Thyroid gland (tissue), 4 donors: ENCODE results near the gene NDUFB3. TPM values are rescaled to one million over a fixed set of nuclear protein-coding genes. Genes with fewer than 3 reads are reported as not detected.

Experiments
- DNase-seq, 2 donors: peaks; one replicate each; pipeline ENCODE4 v3.0.0-alpha.2; 2019
- H3K27ac ChIP-seq, 3 donors: fragments of 200-600 bp; sonication (generic); 1 replicate in 2 of 3; 2 replicates in 1 of 3; pipeline ENCODE4 v1.5.1; 2016 to 2019; ENCODE audit warnings: mild to moderate bottlenecking in 1 of 3, moderate library complexity in 1 of 3
- H3K27me3 ChIP-seq: fragments of 200-600 bp; sonication (generic); one replicate; pipeline ENCODE4 v1.5.1; 2019
- H3K36me3 ChIP-seq, 2 donors: fragments of 200-600 bp; sonication (generic); one replicate each; pipeline ENCODE4 v1.5.1; 2016 to 2019
- H3K4me1 ChIP-seq, 2 donors: fragments of 200-600 bp; sonication (generic); one replicate each; pipeline ENCODE4 v1.5.1; 2017 to 2019
- H3K4me3 ChIP-seq, 3 donors: fragments of 200-600 bp; sonication (generic); replicated peaks in 1 of 3; 1 replicate in 2 of 3; 2 replicates in 1 of 3; pipeline ENCODE4 v1.5.1; 2016; ENCODE audit warnings: mild to moderate bottlenecking in 1 of 3
- H3K9me3 ChIP-seq: fragments of 200-600 bp; sonication (generic); one replicate; pipeline ENCODE4 v1.5.1; 2017
- POLR2A ChIP-seq, 2 donors: fragments of 450-650 bp; IDR thresholded peaks; one replicate each; pipeline ENCODE4 v1.6.1; 2017; ENCODE audit warnings: antibody characterized with exemption in 2 of 2, mild to moderate bottlenecking in 2 of 2, moderate library complexity in 1 of 2
- WGBS, 2 donors: methylation state at CpG; one replicate each; pipeline ENCODE4 v1.1.5; 2017; 5-methylcytosine and 5-hydroxymethylcytosine counted together
- intact Hi-C: fragments of 100-400 bp; cut with DNase I; formaldehyde crosslinking; loops from one replicate; pipeline ENCODE4 v1.15.1; 2023
- total RNA-seq, 4 donors: library from RNA; depleted of rRNA; stranded (reverse); fragments of >200 nt; gene quantifications; one replicate each; pipeline ENCODE4 v1.2.3, GENCODE V29; 2016
- TF ChIP-seq, protein P1 (sequence below), 6 experiments: fragments of 200-600 bp in 3 of 6; fragments of 450-650 bp in 3 of 6; sonication (generic) in 3 of 6; IDR thresholded peaks; one replicate each; pipeline ENCODE4 v1.5.1; 2016 to 2019; ENCODE audit warnings: antibody characterized with exemption in 6 of 6, mild to moderate bottlenecking in 2 of 6, inconsistent platforms in 1 of 6, moderate library complexity in 1 of 6

NDUFB3 gene
- total RNA-seq, 4 donors from 2014 or later = 42.4 to 95.2 (median 86.5) TPM

DNA sequence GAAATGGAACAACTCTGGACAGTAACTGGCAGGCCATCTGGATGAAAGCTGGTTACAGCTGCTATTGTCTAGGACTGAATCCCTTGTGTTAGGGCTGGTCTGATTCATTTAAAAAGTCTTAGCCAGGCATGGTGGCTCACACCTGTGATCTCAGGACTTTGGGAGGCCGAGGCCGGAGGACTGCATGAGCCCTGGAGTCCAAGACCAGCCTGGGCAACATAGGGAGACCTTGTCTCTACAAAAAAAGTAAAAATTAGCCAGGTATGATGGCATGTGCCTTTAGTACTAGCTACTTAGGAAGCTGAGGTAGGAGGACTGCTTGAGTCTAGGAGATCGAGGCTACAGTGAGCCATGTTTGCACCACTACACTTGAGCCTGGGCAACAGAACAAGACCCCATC is 28.7 kb downstream of the NDUFB3 start:
- 94 to 95% methylated on average over 3 of the region's 3 CpGs for WGBS, 2 donors
- no peak for TF ChIP-seq POLR2A (IDR thresholded peaks at IDR 0.05)
- TF ChIP-seq, protein P1, sequence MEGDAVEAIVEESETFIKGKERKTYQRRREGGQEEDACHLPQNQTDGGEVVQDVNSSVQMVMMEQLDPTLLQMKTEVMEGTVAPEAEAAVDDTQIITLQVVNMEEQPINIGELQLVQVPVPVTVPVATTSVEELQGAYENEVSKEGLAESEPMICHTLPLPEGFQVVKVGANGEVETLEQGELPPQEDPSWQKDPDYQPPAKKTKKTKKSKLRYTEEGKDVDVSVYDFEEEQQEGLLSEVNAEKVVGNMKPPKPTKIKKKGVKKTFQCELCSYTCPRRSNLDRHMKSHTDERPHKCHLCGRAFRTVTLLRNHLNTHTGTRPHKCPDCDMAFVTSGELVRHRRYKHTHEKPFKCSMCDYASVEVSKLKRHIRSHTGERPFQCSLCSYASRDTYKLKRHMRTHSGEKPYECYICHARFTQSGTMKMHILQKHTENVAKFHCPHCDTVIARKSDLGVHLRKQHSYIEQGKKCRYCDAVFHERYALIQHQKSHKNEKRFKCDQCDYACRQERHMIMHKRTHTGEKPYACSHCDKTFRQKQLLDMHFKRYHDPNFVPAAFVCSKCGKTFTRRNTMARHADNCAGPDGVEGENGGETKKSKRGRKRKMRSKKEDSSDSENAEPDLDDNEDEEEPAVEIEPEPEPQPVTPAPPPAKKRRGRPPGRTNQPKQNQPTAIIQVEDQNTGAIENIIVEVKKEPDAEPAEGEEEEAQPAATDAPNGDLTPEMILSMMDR (IDR thresholded peaks at IDR 0.05) = no peak
- Histone ChIP-seq H3K4me1 (no peaks in the 10 kb centered on the region), H3K27ac (no peak overlapping the region), H3K27me3 (no peaks in the 10 kb centered on the region), H3K9me3 (no peaks in the 10 kb centered on the region), H3K36me3 (no peaks in the 10 kb centered on the region), H3K4me3 (no peak overlapping the region)
- DNase-seq = no peak
- intact Hi-C loops = no loop called here

DNA sequence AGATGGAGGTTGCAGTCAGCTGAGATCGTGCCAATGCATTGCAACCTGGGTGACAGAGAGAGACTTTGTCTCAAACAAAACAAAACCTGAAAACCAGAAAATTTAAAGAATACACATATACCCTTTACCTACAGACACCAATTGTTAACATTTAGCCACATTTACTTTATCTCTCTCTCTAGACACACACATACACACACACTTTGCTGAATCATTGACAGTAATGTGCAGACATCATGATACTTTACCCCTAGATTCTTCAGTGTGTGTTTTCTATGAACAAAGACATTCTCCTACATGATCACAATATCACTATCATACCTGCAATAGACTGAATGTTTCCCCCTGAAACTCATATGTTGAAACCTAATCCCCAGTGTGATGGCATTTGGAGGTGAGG is 34.0 kb downstream of the NDUFB3 start:
- H3K4me1 ChIP-seq = no peaks in the 10 kb centered on the region
- intact Hi-C loops = no loop called here
- no peaks in the 10 kb centered on the region for H3K9me3 ChIP-seq
- WGBS, 2 donors = 97 to 100% methylated on average over 1 of the region's 1 CpG
- TF ChIP-seq, protein P1 (IDR thresholded peaks at IDR 0.05) = no peak
- TF ChIP-seq POLR2A (IDR thresholded peaks at IDR 0.05) = no peak
- H3K27ac ChIP-seq = no peak overlapping the region
- no peaks in the 10 kb centered on the region for H3K36me3 ChIP-seq
- H3K27me3 ChIP-seq = no peaks in the 10 kb centered on the region
- H3K4me3 ChIP-seq = no peak overlapping the region
- DNase-seq = no peak

DNA sequence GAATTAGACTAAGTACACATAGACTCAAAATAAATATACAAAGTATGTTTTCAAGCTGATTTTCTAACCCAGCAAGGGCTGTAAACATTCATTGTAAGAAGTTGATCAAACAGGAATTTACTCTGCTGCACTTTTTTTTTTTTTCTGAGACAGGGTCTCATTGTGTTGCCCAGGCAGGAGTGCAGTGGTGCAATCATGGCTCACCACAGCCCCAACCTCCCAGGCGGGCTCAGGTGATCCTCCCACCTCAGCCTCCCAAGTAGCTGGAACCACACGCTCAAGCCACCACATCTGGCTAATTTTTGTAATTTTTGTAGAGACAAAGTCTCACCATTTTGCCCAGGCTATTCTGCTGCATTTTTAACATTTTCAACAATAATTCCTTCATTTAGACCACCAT is 35.8 kb downstream of the NDUFB3 start:
- Histone ChIP-seq H3K4me3 (no peak overlapping the region), H3K4me1 (no peaks in the 10 kb centered on the region), H3K27ac (no peak overlapping the region), H3K27me3 (no peaks in the 10 kb centered on the region), H3K36me3 (no peaks in the 10 kb centered on the region), H3K9me3 (no peaks in the 10 kb centered on the region)
- intact Hi-C loops = no loop called here
- DNase-seq = no peak
- TF ChIP-seq, protein P1 (IDR thresholded peaks at IDR 0.05) = no peak
- no peak for TF ChIP-seq POLR2A (IDR thresholded peaks at IDR 0.05)
- 89 to 95% methylated on average over 2 of the region's 2 CpGs for WGBS, 2 donors

DNA sequence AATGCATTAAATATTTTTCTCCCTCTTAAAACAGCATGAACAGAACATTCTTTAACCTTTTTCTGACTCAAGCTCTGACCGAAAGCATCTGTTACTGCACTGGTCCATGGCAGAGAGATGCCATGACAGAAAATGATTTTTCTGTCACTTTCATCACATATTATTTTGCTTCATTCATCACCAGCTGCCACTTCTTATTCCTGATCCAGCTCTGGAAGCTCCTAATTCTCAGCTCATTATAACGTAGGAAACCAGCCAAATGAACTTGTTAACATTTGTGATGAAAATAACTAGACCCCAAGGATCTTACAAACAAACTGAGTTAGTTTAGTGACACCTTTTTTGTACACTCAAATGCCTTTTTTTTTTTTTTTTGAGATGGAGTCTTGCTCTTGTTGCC is 36.5 kb downstream of the NDUFB3 start:
- TF ChIP-seq, protein P1 (IDR thresholded peaks at IDR 0.05) = no peak
- TF ChIP-seq POLR2A (IDR thresholded peaks at IDR 0.05) = no peak
- no peaks in the 10 kb centered on the region for H3K27me3 ChIP-seq
- no peak overlapping the region for H3K4me3 ChIP-seq
- no peak overlapping the region for H3K27ac ChIP-seq
- H3K9me3 ChIP-seq = no peaks in the 10 kb centered on the region
- intact Hi-C loops = no loop called here
- 88 to 94% methylated on average over 2 of the region's 2 CpGs for WGBS, 2 donors
- no peak for DNase-seq
- no peaks in the 10 kb centered on the region for H3K4me1 ChIP-seq
- no peaks in the 10 kb centered on the region for H3K36me3 ChIP-seq

DNA sequence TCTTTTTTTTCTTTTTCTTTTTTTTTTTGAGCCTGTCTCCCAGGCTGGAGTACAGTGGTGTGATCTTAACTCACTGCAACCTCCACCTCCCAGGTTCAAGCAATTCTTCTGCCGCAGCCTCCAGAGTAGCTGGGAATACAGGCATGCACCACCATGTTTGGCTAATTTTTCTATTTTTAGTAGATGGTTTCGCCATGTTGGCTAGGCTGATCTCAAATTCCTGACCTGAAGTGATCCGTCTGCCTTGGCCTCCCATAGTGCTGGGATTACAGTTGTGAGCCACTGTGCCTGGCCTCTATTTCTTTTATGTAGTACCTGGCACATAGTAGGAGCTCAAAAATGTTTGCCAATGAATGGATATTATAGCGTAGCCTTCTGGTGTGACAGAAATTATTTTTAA is 37.4 kb downstream of the NDUFB3 start:
- Histone ChIP-seq H3K4me3 (no peak overlapping the region), H3K4me1 (no peaks in the 10 kb centered on the region), H3K9me3 (no peaks in the 10 kb centered on the region), H3K27ac (no peak overlapping the region), H3K27me3 (no peaks in the 10 kb centered on the region), H3K36me3 (no peaks in the 10 kb centered on the region)
- intact Hi-C loops = no loop called here
- no peak for DNase-seq
- 93 to 95% methylated on average over 4 of the region's 4 CpGs for WGBS, 2 donors
- TF ChIP-seq, protein P1 (IDR thresholded peaks at IDR 0.05) = no peak
- TF ChIP-seq POLR2A (IDR thresholded peaks at IDR 0.05) = no peak
